Subcutaneous abdominal adipose tissue (tissue), 5 donors: ENCODE results near the gene FETUB.

ENCODE experiments used
- H3K27ac ChIP-seq: one replicate; pipeline ENCODE4 v1.7.0; 2013; ENCODE audit warnings: low read depth, mild to moderate bottlenecking, inconsistent platforms, low read length, moderate library complexity
- H3K27me3 ChIP-seq, 5 donors: one replicate each; pipeline ENCODE4 v1.7.0; 2013; ENCODE audit warnings: low read length in 5 of 5, inconsistent platforms in 1 of 5; ENCODE audit not compliant: control insufficient read depth in 5 of 5, insufficient read depth in 4 of 5
- H3K36me3 ChIP-seq, 5 donors: one replicate each; pipeline ENCODE4 v1.7.0; 2013; ENCODE audit warnings: low read length in 5 of 5; ENCODE audit not compliant: control insufficient read depth in 5 of 5, insufficient read depth in 5 of 5
- H3K4me1 ChIP-seq, 5 donors: one replicate each; pipeline ENCODE4 v1.7.0; 2013; ENCODE audit warnings: low read length in 5 of 5, mild to moderate bottlenecking in 3 of 5, moderate library complexity in 1 of 5; ENCODE audit not compliant: control insufficient read depth in 5 of 5, insufficient read depth in 5 of 5
- H3K4me3 ChIP-seq, 5 donors: one replicate each; pipeline ENCODE4 v1.7.0; 2013; ENCODE audit warnings: low read length in 5 of 5, low read depth in 1 of 5
- H3K9ac ChIP-seq, 5 donors: one replicate each; pipeline ENCODE4 v1.7.0; 2013; ENCODE audit warnings: low read length in 5 of 5, mild to moderate bottlenecking in 4 of 5, moderate library complexity in 3 of 5
- H3K9me3 ChIP-seq, 5 donors: one replicate each; pipeline ENCODE4 v1.7.0; 2013; ENCODE audit warnings: low read length in 5 of 5; ENCODE audit not compliant: control insufficient read depth in 5 of 5
- donor health status: healthy.
- donor health status: healthy.
- donor health status: healthy.
- donor health status: healthy.
- donor health status: healthy.

The FETUB gene

GRCh38 chr3:186646841-186647240 lies 6.6 kb downstream of the FETUB start:
- Histone ChIP-seq H3K36me3 (no peaks in the 10 kb centered on the region), H3K27ac (no peak overlapping the region), H3K9ac (no peak overlapping the region)

GRCh38 chr3:186648851-186649250 lies 8.7 kb downstream of the FETUB start:
- H3K4me3 ChIP-seq: no peak overlapping the region
- H3K27me3 ChIP-seq: peaks cover 0 to 4% (median under 1%) of the 10 kb centered on the region in 5 donors
- no peak overlapping the region for H3K27ac ChIP-seq
- H3K4me1 ChIP-seq: no peaks in the 10 kb centered on the region
- H3K9ac ChIP-seq: no peak overlapping the region
- no peaks in the 10 kb centered on the region for H3K9me3 ChIP-seq
- H3K36me3 ChIP-seq: no peaks in the 10 kb centered on the region

More at GRCh38 chr3:186646841-186647240, 6.6 kb downstream of the FETUB start:
- Histone ChIP-seq H3K4me3 (no peak overlapping the region), H3K27me3 (peaks cover 0 to 8% (median 0%) of the 10 kb centered on the region in 5 donors), H3K4me1 (no peaks in the 10 kb centered on the region), H3K9me3 (no peaks in the 10 kb centered on the region)

DNA sequence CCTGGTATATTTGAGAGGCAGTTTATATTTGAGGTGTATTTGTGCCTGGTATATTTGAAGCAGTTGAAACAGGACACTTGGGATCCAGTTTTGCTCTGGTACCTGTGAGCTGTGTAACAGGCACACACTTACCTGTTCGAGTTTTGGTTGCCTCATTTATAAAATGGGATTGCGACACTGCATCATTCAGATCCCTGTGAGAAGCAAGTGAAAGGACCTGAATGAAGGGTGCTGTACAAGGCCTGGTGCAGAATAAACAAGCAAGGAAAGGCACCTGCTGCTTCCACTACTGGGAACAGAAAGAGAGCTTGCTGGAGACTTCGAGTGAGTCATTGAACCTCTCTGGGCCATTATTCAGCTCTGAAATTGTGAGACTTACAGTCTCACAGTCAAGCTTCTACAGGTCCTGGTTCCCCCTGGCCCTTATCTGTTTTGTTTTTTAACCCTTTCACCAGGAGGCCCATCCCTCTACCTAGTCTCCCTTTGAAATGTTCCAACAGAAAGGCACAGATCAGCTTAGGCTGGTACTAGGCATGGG lies 11.5 kb downstream of the FETUB start:
- Histone ChIP-seq H3K4me3 (no peak overlapping the region), H3K27me3 (peaks cover 0 to 5% (median 3%) of the 10 kb centered on the region in 5 donors), H3K4me1 (no peaks in the 10 kb centered on the region), H3K9ac (no peak overlapping the region), H3K36me3 (no peaks in the 10 kb centered on the region), H3K27ac (no peak overlapping the region), H3K9me3 (peaks cover 0 to 6% (median 0%) of the 10 kb centered on the region in 5 donors)

- H3K27ac ChIP-seq: no peak overlapping the region
- H3K9ac ChIP-seq: no peak overlapping the region
- H3K4me1 ChIP-seq: no peaks in the 10 kb centered on the region
- no peak overlapping the region for H3K4me3 ChIP-seq
- peaks cover 0 to 6% (median 0%) of the 10 kb centered on the region in 5 donors for H3K9me3 ChIP-seq
- H3K36me3 ChIP-seq: no peaks in the 10 kb centered on the region
- peaks cover 0 to 5% (median 3%) of the 10 kb centered on the region in 5 donors for H3K27me3 ChIP-seq
Observed at GRCh38 chr3:186653080-186653707, 13.0 kb downstream of the FETUB start.

- Histone ChIP-seq H3K9me3 (peaks cover 0 to 6% (median 0%) of the 10 kb centered on the region in 5 donors), H3K27me3 (peaks cover 0 to 5% (median 3%) of the 10 kb centered on the region in 5 donors), H3K27ac (no peak overlapping the region), H3K4me3 (no peak overlapping the region), H3K36me3 (no peaks in the 10 kb centered on the region), H3K9ac (no peak overlapping the region), H3K4me1 (no peaks in the 10 kb centered on the region)
Observed at GRCh38 chr3:186653984-186654383, 13.8 kb downstream of the FETUB start.

GRCh38 chr3:186663361-186664118 lies 23.3 kb downstream of the FETUB start:
- H3K9ac ChIP-seq: no peak overlapping the region
- H3K4me3 ChIP-seq: no peak overlapping the region
- no peaks in the 10 kb centered on the region for H3K36me3 ChIP-seq
- no peaks in the 10 kb centered on the region for H3K9me3 ChIP-seq
- H3K27me3 ChIP-seq: peaks cover 8 to 14% (median 10%) of the 10 kb centered on the region in 5 donors
- H3K4me1 ChIP-seq: no peaks in the 10 kb centered on the region
- no peak overlapping the region for H3K27ac ChIP-seq

DNA sequence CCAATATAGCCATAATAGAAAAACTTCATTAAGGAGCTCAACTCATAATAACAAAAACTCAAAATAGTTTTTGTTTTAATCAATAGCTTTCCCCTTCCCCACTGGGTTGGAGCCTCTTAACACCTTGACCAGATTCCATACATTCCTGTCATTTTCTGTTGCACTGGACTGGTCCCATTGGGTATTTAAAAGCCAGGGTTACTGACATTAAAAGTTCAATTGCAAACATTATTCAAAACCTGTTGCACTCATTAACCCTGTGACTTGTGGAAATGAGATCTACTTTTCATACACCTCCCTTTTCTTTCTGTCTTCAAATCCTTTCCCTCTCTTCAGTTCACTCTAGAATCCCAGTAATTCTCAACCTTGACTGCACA lies 23.9 kb downstream of the FETUB start:
- peaks cover 8 to 14% (median 10%) of the 10 kb centered on the region in 5 donors for H3K27me3 ChIP-seq
- no peak overlapping the region for H3K27ac ChIP-seq
- H3K36me3 ChIP-seq: no peaks in the 10 kb centered on the region
- H3K4me3 ChIP-seq: no peak overlapping the region
- H3K9me3 ChIP-seq: no peaks in the 10 kb centered on the region
- H3K9ac ChIP-seq: no peak overlapping the region
- no peaks in the 10 kb centered on the region for H3K4me1 ChIP-seq

DNA sequence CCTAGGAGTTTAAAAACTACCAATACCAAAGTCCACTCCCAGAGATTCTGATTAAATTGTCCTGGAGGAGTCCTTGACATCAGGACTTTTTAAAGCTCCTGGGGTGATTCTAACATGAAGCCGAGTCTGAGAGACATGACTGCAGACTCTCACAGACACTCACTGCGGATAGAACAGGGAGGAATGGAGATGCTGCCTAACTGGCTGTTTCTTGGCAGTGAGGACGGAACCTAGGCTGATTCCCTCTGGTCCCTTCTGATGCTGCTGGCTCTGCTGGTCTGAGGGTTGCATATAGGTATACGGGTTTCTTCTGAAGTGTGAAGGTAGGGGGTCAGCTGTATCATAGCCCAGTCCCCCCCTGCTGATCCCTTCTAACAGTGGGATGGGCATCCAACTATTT lies 24.3 kb downstream of the FETUB start:
- no peak overlapping the region for H3K4me3 ChIP-seq
- no peak overlapping the region for H3K9ac ChIP-seq
- H3K27ac ChIP-seq: no peak overlapping the region
- H3K9me3 ChIP-seq: no peaks in the 10 kb centered on the region
- no peaks in the 10 kb centered on the region for H3K36me3 ChIP-seq
- peaks cover 8 to 14% (median 10%) of the 10 kb centered on the region in 5 donors for H3K27me3 ChIP-seq
- no peaks in the 10 kb centered on the region for H3K4me1 ChIP-seq

- H3K9me3 ChIP-seq: no peaks in the 10 kb centered on the region
- no peak within 1 kb of the TSS for H3K9ac ChIP-seq
- no peak within 1 kb of the TSS for H3K4me3 ChIP-seq
- H3K4me1 ChIP-seq: no peaks in the 10 kb centered on the region
- H3K36me3 ChIP-seq: no peaks in the 10 kb centered on the region
- H3K27ac ChIP-seq: no peak within 1 kb of the TSS
- H3K27me3 ChIP-seq: peaks cover 8 to 14% (median 10%) of the 10 kb centered on the region in 5 donors
Observed at GRCh38 chr3:186665625-186666188, 25.5 kb downstream of the FETUB start, which contains the start of gene HRG. HRG (plus strand) TSS chr3:186666014; CDS start chr3:186666032, 18 bp downstream.

GRCh38 chr3:186668426-186668825 lies 28.2 kb downstream of the FETUB start:
- Histone ChIP-seq H3K9me3 (no peaks in the 10 kb centered on the region), H3K36me3 (no peaks in the 10 kb centered on the region), H3K4me1 (no peaks in the 10 kb centered on the region), H3K4me3 (no peak overlapping the region), H3K27ac (no peak overlapping the region), H3K27me3 (peaks cover 8 to 14% (median 10%) of the 10 kb centered on the region in 5 donors), H3K9ac (no peak overlapping the region)
